Heart left ventricle (tissue), 13 donors: ENCODE data around the gene ATXN2L.

Experiments
- POLR2A ChIP-seq, 2 donors: fragments of 450-650 bp; IDR thresholded peaks; one replicate each; pipeline ENCODE4 v1.6.1; 2017; ENCODE audit warnings: antibody characterized with exemption in 2 of 2, mild to moderate bottlenecking in 2 of 2, moderate library complexity in 2 of 2
- TF ChIP-seq, protein P1 (sequence below), 12 donors: fragments of 200-600 bp; sonication (generic) in 4 of 12; IDR thresholded peaks; one replicate each; pipeline versions ENCODE4 v1.5.0 to v1.8.0; 2018 to 2022; ENCODE audit warnings: antibody characterized with exemption in 12 of 12, mild to moderate bottlenecking in 5 of 12
- donor health status: ischemic (EF 13 %, LVEDD 7.1; RV severe dilation, severe dysfunction).
- donor health status: DM: no; HTN: yes; CAD: no.
- donor health status: DM: no; HTN: no; CAD: no.
- donor health status: ischemic (EF 25% LVEDD 6.9; RV normal size, moderate dysfunction).
- donor health status: ischemic (EF 25% LVEDD 5.7; RV mildly dilated, moderate dysfunction).
- donor health status: ischemic (EF 35%, LVEDD 5.7; RV mildly dilated, moderate dysfunction).
- donor health status: nonischemic (EF 11% LVEDD 7.7; RV severe dilation, severe dysfunction).
- donor health status: DM: yes; HTN: yes; CAD: no.
- donor health status: PGD.
- donor health status: ischemic (EF 29% LVEDD 5.4; RV normal size, mild dysfunction).
- donor health status: nonischemic (EF 23%, LVEDD 6.1; RV moderate dilation, normal function).

DNA sequence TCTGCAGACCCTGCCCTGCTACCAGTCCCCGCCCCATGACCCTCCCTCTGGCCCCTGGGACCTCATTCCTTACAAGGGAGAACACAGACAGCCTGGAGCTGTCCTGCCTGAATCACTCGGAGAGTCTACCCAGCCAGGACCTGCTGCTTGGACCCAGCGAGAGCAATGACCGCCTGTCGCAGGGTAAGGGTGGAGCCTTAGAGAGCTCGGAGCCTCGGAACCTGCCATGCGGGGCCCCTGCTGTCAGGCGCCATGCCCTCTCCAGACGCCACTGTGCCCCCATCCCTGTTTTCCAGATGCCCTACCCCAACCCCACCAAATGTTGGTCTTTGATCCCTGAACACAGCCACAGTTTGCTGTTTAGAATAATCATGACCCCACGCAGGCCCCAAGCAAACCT lies 46.4 kb downstream of the ATXN2L start:
- TF ChIP-seq, protein P1, sequence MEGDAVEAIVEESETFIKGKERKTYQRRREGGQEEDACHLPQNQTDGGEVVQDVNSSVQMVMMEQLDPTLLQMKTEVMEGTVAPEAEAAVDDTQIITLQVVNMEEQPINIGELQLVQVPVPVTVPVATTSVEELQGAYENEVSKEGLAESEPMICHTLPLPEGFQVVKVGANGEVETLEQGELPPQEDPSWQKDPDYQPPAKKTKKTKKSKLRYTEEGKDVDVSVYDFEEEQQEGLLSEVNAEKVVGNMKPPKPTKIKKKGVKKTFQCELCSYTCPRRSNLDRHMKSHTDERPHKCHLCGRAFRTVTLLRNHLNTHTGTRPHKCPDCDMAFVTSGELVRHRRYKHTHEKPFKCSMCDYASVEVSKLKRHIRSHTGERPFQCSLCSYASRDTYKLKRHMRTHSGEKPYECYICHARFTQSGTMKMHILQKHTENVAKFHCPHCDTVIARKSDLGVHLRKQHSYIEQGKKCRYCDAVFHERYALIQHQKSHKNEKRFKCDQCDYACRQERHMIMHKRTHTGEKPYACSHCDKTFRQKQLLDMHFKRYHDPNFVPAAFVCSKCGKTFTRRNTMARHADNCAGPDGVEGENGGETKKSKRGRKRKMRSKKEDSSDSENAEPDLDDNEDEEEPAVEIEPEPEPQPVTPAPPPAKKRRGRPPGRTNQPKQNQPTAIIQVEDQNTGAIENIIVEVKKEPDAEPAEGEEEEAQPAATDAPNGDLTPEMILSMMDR (IDR thresholded peaks at IDR 0.05): no peak
- no peak for TF ChIP-seq POLR2A (IDR thresholded peaks at IDR 0.05)
